Activated CD8-positive, alpha-beta T cell treated with anti-CD3 and anti-CD28 coated beads for 36 hours (primary cell): ENCODE results near the gene CCT2. TPM values are rescaled to one million over a fixed set of nuclear protein-coding genes. Genes with fewer than 3 reads are reported as not detected.
"Not testable (repeated sequence)": the region's sequence is repeated elsewhere in the genome, so short reads cannot be mapped to it uniquely, and the experiment has no call there.

Experiments used
- ATAC-seq: fragments of 200-7000 bp; cut with Tn5 transposase; one replicate; pipeline ENCODE4 v1.10.0; 2021; ENCODE audit warnings: mild to moderate bottlenecking, moderate library complexity
- CTCF ChIA-PET: fragments of 350-600 bp; sonication (Branson Sonifier 250); formaldehyde crosslinking; loops from one replicate; lab custom pipeline; 2021; ENCODE audit warnings: antibody characterized with exemption; lab: Charles Lee
- POLR2A ChIA-PET: fragments of 350-600 bp; sonication (Branson Sonifier 250); formaldehyde crosslinking; loops from one replicate; lab custom pipeline; 2021; ENCODE audit warnings: antibody characterized with exemption; lab: Charles Lee
- DNase-seq: peaks from one replicate; pipeline ENCODE4 v3.0.0-alpha.2; 2020
- H3K27ac Mint-ChIP-seq: one replicate; pipeline ENCODE4 v1.8.0; 2021; ENCODE audit warnings: mild to moderate bottlenecking, mixed read lengths
- H3K27me3 Mint-ChIP-seq: one replicate; pipeline ENCODE4 v1.8.0; 2021; ENCODE audit warnings: mixed read lengths
- H3K36me3 Mint-ChIP-seq: one replicate; pipeline ENCODE4 v1.8.0; 2021; ENCODE audit warnings: low read depth, mixed read lengths
- H3K4me1 Mint-ChIP-seq: one replicate; pipeline ENCODE4 v1.8.0; 2021; ENCODE audit warnings: low read depth, mixed read lengths
- H3K4me3 Mint-ChIP-seq: one replicate; pipeline ENCODE4 v1.8.0; 2021; ENCODE audit warnings: mild to moderate bottlenecking, moderate library complexity, mixed read lengths
- H3K9me3 Mint-ChIP-seq: one replicate; pipeline ENCODE4 v1.8.0; 2021; ENCODE audit warnings: mixed read lengths
- intact Hi-C: fragments of 100-400 bp; cut with micrococcal nuclease; formaldehyde crosslinking; loops from one replicate; pipeline ENCODE4 v1.10.0; 2022
- total RNA-seq, 2 experiments: library from RNA; stranded (reverse); gene quantifications; one replicate each; pipeline ENCODE4 v1.2.3, GENCODE V29; 2021
- TF ChIP-seq, protein P1 (sequence below): fragments of 200-600 bp; IDR thresholded peaks from one replicate; pipeline ENCODE4 v1.8.0; 2022; ENCODE audit warnings: antibody characterized with exemption, mild to moderate bottlenecking

Gene CCT2
- total RNA-seq, 2 experiments from 2014 or later = 389 to 403 TPM

- H3K4me1 Mint-ChIP-seq = no peaks in the 10 kb centered on the region
- H3K27me3 Mint-ChIP-seq = no peaks in the 10 kb centered on the region
- ChIA-PET POLR2A (interaction anchor here (0.6 kb wide), 1 partner anchor 15 kb away, joined by 3 read pairs; no protein-coding TSS in a partner anchor), CTCF (interaction anchor here (0.8 kb wide), 1 partner anchor 32 kb away, joined by 3 read pairs; no protein-coding TSS in a partner anchor)
- no peaks in the 10 kb centered on the region for H3K9me3 Mint-ChIP-seq
- DNase-seq (no peak), ATAC-seq (no peak)
- no peak overlapping the region for H3K4me3 Mint-ChIP-seq
- H3K36me3 Mint-ChIP-seq = peaks cover 44% of the 10 kb centered on the region
- no peak overlapping the region for H3K27ac Mint-ChIP-seq
- TF ChIP-seq, protein P1, sequence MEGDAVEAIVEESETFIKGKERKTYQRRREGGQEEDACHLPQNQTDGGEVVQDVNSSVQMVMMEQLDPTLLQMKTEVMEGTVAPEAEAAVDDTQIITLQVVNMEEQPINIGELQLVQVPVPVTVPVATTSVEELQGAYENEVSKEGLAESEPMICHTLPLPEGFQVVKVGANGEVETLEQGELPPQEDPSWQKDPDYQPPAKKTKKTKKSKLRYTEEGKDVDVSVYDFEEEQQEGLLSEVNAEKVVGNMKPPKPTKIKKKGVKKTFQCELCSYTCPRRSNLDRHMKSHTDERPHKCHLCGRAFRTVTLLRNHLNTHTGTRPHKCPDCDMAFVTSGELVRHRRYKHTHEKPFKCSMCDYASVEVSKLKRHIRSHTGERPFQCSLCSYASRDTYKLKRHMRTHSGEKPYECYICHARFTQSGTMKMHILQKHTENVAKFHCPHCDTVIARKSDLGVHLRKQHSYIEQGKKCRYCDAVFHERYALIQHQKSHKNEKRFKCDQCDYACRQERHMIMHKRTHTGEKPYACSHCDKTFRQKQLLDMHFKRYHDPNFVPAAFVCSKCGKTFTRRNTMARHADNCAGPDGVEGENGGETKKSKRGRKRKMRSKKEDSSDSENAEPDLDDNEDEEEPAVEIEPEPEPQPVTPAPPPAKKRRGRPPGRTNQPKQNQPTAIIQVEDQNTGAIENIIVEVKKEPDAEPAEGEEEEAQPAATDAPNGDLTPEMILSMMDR = no peak
- intact Hi-C loops = no loop called here
These were observed 17.7 kb downstream of the CCT2 start for GRCh38 chr12:69602954-69603353.

- H3K9me3 Mint-ChIP-seq, intact Hi-C loops, H3K4me3 Mint-ChIP-seq, H3K27ac Mint-ChIP-seq, H3K27me3 Mint-ChIP-seq, DNase-seq, H3K4me1 Mint-ChIP-seq, ATAC-seq: not testable (repeated sequence)
- ChIA-PET POLR2A (interaction anchor here (0.6 kb wide), 1 partner anchor 15 kb away, joined by 3 read pairs; no protein-coding TSS in a partner anchor), CTCF (interaction anchor here (0.6 to 0.8 kb wide), 2 partner anchors 33 to 116 kb away, joined by 3 read pairs; no protein-coding TSS in a partner anchor)
- peaks cover 39% of the 10 kb centered on the region for H3K36me3 Mint-ChIP-seq
These were observed 18.3 kb downstream of the CCT2 start for GRCh38 chr12:69603556-69603955.

GRCh38 chr12:69604275-69604674 is 19.0 kb downstream of the CCT2 start:
- DNase-seq, H3K27ac Mint-ChIP-seq, CTCF ChIA-PET, H3K27me3 Mint-ChIP-seq, H3K4me3 Mint-ChIP-seq, ATAC-seq, POLR2A ChIA-PET, H3K4me1 Mint-ChIP-seq, H3K9me3 Mint-ChIP-seq, intact Hi-C loops: not testable (repeated sequence)
- peaks cover 37% of the 10 kb centered on the region for H3K36me3 Mint-ChIP-seq

GRCh38 chr12:69608114-69608513 is 22.9 kb downstream of the CCT2 start:
- TF ChIP-seq, protein P1 = no peak
- no peaks in the 10 kb centered on the region for H3K27me3 Mint-ChIP-seq
- ChIA-PET POLR2A (interaction anchor here (1.0 to 1.5 kb wide), 2 partner anchors 15 to 22 kb away, joined by 3 to 4 read pairs; partner anchors contain the start of gene CCT2), CTCF (interaction anchor here (1.4 kb wide), 1 partner anchor 317 kb away, joined by 4 read pairs; no protein-coding TSS in a partner anchor)
- no peaks in the 10 kb centered on the region for H3K9me3 Mint-ChIP-seq
- intact Hi-C loops = no loop called here
- H3K4me1 Mint-ChIP-seq = no peaks in the 10 kb centered on the region
- no peak for DNase-seq
- ATAC-seq = no peak
- H3K27ac Mint-ChIP-seq = no peak overlapping the region
- peaks cover 5% of the 10 kb centered on the region for H3K36me3 Mint-ChIP-seq
- no peak overlapping the region for H3K4me3 Mint-ChIP-seq

GRCh38 chr12:69610126-69610525 is 24.9 kb downstream of the CCT2 start:
- Mint-ChIP-seq H3K4me3 (no peak overlapping the region), H3K36me3 (no peaks in the 10 kb centered on the region), H3K27me3 (no peaks in the 10 kb centered on the region), H3K27ac (no peak overlapping the region), H3K4me1 (no peaks in the 10 kb centered on the region), H3K9me3 (no peaks in the 10 kb centered on the region)
- DNase-seq (no peak), ATAC-seq (no peak)
- ChIA-PET CTCF (interaction anchor here (1.3 kb wide), 2 partner anchors 30 to 39 kb away, joined by 3 to 4 read pairs; no protein-coding TSS in a partner anchor), POLR2A (interaction anchor here (0.9 to 1.1 kb wide), 2 partner anchors 9 to 23 kb away, joined by 3 read pairs; no protein-coding TSS in a partner anchor)
- TF ChIP-seq, protein P1 = no peak
- intact Hi-C loops = no loop called here

DNA sequence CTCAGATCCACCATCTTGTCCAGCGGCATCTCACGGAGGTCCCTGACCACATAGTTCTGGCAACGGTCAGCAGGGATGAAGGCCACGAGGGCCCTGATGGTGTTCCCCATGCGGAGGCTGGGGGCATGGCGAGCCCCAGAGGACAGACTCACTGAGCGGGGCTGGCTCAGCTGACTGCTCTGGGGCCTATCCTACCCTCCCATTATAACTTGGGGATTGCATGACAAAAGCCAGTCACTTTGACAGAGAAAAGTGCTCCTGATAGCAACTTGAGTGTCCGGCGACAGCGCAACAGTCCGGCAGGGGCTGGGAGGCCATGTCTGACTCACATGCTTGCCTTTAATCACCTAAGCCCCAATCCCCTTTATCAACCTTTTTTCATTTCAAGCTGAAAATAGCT is 25.5 kb downstream of the CCT2 start, which contains the start of gene LRRC10:
LRRC10 (minus strand) TSS at position 179 of the 400 bp plus-strand sequence; CDS start at position 110, 69 bp downstream.
- H3K9me3 Mint-ChIP-seq = no peaks in the 10 kb centered on the region
- ChIA-PET CTCF (interaction anchor here (1.3 kb wide), 3 partner anchors 29 to 254 kb away, joined by 3 to 4 read pairs (median 3); no protein-coding TSS in a partner anchor), POLR2A (interaction anchor here (1.1 kb wide), 1 partner anchor 10 kb away, joined by 3 read pairs; no protein-coding TSS in a partner anchor)
- no peak within 1 kb of the TSS for H3K27ac Mint-ChIP-seq
- intact Hi-C loops = no loop called here
- TF ChIP-seq, protein P1 = no peak
- peaks cover 5% of the 10 kb centered on the region for H3K27me3 Mint-ChIP-seq
- H3K36me3 Mint-ChIP-seq = no peaks in the 10 kb centered on the region
- ATAC-seq = no peak
- no peak within 1 kb of the TSS for H3K4me3 Mint-ChIP-seq
- DNase-seq = no peak
- no peaks in the 10 kb centered on the region for H3K4me1 Mint-ChIP-seq
